GM12875 (cell line): ENCODE results near the gene EIF2B2.
"Not testable (repeated sequence)": the region's sequence is repeated elsewhere in the genome, so short reads cannot be mapped to it uniquely, and the experiment has no call there.

Source experiments
- H3K4me3 ChIP-seq: one replicate; pipeline ENCODE4 v1.5.1; 2011; ENCODE audit warnings: low read depth, low read length, control low read depth
- CTCF ChIP-seq: IDR thresholded peaks from 2 replicates; pipeline ENCODE4 v1.5.1; 2011; ENCODE audit warnings: low read depth, mild to moderate bottlenecking, control low read depth, inconsistent platforms, low read length, moderate library complexity, borderline replicate concordance; ENCODE audit not compliant: insufficient read depth

The EIF2B2 gene

GRCh38 chr14:74982661-74983060 lies 20.1 kb upstream of the EIF2B2 start:
- no peak for TF ChIP-seq CTCF
- no peak overlapping the region for H3K4me3 ChIP-seq

GRCh38 chr14:74983343-74983742 lies 19.4 kb upstream of the EIF2B2 start:
- no peak for TF ChIP-seq CTCF
- no peak overlapping the region for H3K4me3 ChIP-seq

GRCh38 chr14:74984236-74985027 lies 18.3 kb upstream of the EIF2B2 start:
- no peak for TF ChIP-seq CTCF
- no peak overlapping the region for H3K4me3 ChIP-seq

GRCh38 chr14:74985028-74985310 lies 17.8 kb upstream of the EIF2B2 start:
- H3K4me3 ChIP-seq: no peak overlapping the region
- no peak for TF ChIP-seq CTCF

- no peak overlapping the region for H3K4me3 ChIP-seq
- TF ChIP-seq CTCF: no peak
These were observed 16.9 kb upstream of the EIF2B2 start for GRCh38 chr14:74985806-74986205.

GRCh38 chr14:74988131-74988530 lies 14.6 kb upstream of the EIF2B2 start:
- TF ChIP-seq CTCF: no peak
- H3K4me3 ChIP-seq: no peak overlapping the region

GRCh38 chr14:74988993-74989392 lies 13.7 kb upstream of the EIF2B2 start:
- no peak overlapping the region for H3K4me3 ChIP-seq
- no peak for TF ChIP-seq CTCF

GRCh38 chr14:74994182-74994581 lies 8.5 kb upstream of the EIF2B2 start:
- not testable (repeated sequence) for H3K4me3 ChIP-seq

- H3K4me3 ChIP-seq: not testable (repeated sequence)
These were observed 6.9 kb upstream of the EIF2B2 start for GRCh38 chr14:74995781-74996180.
